DND-41 (cell line): Measurements from ENCODE around the gene MUC6.

Source experiments
- CTCF ChIP-seq: IDR thresholded peaks from 2 replicates; pipeline ENCODE4 v1.5.1; 2012; ENCODE audit warnings: borderline replicate concordance, low read length, moderate library complexity, mild to moderate bottlenecking; ENCODE audit not compliant: poor library complexity, severe bottlenecking; ENCODE audit errors: extremely low read depth
- EZH2 ChIP-seq: IDR thresholded peaks from 3 replicates; pipeline ENCODE4 v1.6.1; 2012; ENCODE audit warnings: borderline replicate concordance, low read depth, mild to moderate bottlenecking, moderate library complexity, low read length, inconsistent platforms; ENCODE audit not compliant: severe bottlenecking

- TF ChIP-seq CTCF (no peak), EZH2 (no peak)
Measured at GRCh38 chr11:1073851-1074243, 37.3 kb upstream of the MUC6 start.
